GM12878 (cell line): ENCODE data around the gene NUAK2. TPM values are rescaled to one million over a fixed set of nuclear protein-coding genes. Genes with fewer than 3 reads are reported as not detected.

Source experiments
- ATAC-seq: fragments of 200-7000 bp; cut with Tn5 transposase; 3 replicates; pipeline ENCODE4 v1.9.1; 2020; ENCODE audit warnings: mild to moderate bottlenecking, moderate library complexity
- BruUV-seq: library from RNA; stranded (reverse); fragments of 400-500 nt; replicated peaks from 2 replicates; lab custom pipeline; 2021; lab: Mats Ljungman, UMichigan
- CTCF ChIA-PET: fragments of 300-600 bp; sonication (Branson Sonifier 250); formaldehyde crosslinking; extraction: SDS; loops from one replicate; lab custom pipeline; 2021; ENCODE audit warnings: inconsistent platforms; lab: Yijun Ruan, JAX
- POLR2A ChIA-PET: fragments of 350-600 bp; formaldehyde crosslinking; extraction: SDS; loops from one replicate; lab custom pipeline; 2021; ENCODE audit warnings: inconsistent platforms; lab: Charles Lee
- RAD21 ChIA-PET: fragments of 300-600 bp; sonication (Branson Sonifier 250); formaldehyde crosslinking; loops from one replicate; lab custom pipeline; 2023; ENCODE audit warnings: antibody characterized with exemption; ENCODE audit not compliant: unreplicated experiment; lab: Charles Lee
- SMC1A ChIA-PET: fragments of 300-600 bp; sonication (Branson Sonifier 250); formaldehyde crosslinking; loops from one replicate; lab custom pipeline; 2023; ENCODE audit not compliant: unreplicated experiment, uncharacterized antibody; lab: Charles Lee
- DNase-seq: peaks from one replicate; pipeline ENCODE4 v3.0.0-alpha.2; 2011; ENCODE audit warnings: low read depth, low spot score
- FAIRE-seq: peaks from 3 replicates; lab custom pipeline; 2011; peaks lifted over from hg19 to GRCh38; lab: Jason Lieb, UNC
- H2AFZ ChIP-seq: 2 replicates; pipeline ENCODE4 v1.6.0; 2011; ENCODE audit warnings: low read depth, low read length, control low read depth; ENCODE audit not compliant: control insufficient read depth
- H3K27ac ChIP-seq: 2 replicates; pipeline ENCODE4 v1.5.1; 2011; ENCODE audit warnings: control low read depth; ENCODE audit not compliant: control insufficient read depth, insufficient read depth
- H3K27me3 ChIP-seq, 2 experiments: replicated peaks in 1 of 2; 2 replicates each; pipeline versions ENCODE4 v1.6.0 to v1.6.1; 2011; ENCODE audit warnings: low read length in 1 of 2; ENCODE audit not compliant: control insufficient read depth in 2 of 2, insufficient read depth in 2 of 2
- H3K36me3 ChIP-seq, 2 experiments: 2 replicates each; pipeline ENCODE4 v1.5.1; 2011; ENCODE audit warnings: low read length in 1 of 2; ENCODE audit not compliant: control insufficient read depth in 2 of 2, insufficient read depth in 2 of 2
- H3K4me1 ChIP-seq: 2 replicates; pipeline ENCODE4 v1.6.1; 2011; ENCODE audit warnings: mild to moderate bottlenecking, low read length, moderate library complexity, mixed read lengths; ENCODE audit not compliant: control insufficient read depth, insufficient read depth
- H3K4me2 ChIP-seq: 2 replicates; pipeline ENCODE4 v1.6.0; 2011; ENCODE audit warnings: control low read depth; ENCODE audit not compliant: control insufficient read depth, insufficient read depth
- H3K4me3 ChIP-seq: fragments of 200-600 bp; sonication (generic); 2 replicates; pipeline ENCODE4 v1.5.1; 2016
- H3K79me2 ChIP-seq: 2 replicates; pipeline ENCODE4 v1.6.0; 2011; ENCODE audit warnings: low read length; ENCODE audit not compliant: control insufficient read depth, insufficient read depth
- H3K9ac ChIP-seq: 2 replicates; pipeline ENCODE4 v1.8.0; 2011; ENCODE audit warnings: low read length, control low read depth, mixed read lengths; ENCODE audit not compliant: control insufficient read depth, insufficient read depth
- H3K9me3 ChIP-seq: replicated peaks from 3 replicates; pipeline ENCODE4 v1.5.1; 2011; ENCODE audit warnings: mild to moderate bottlenecking, low read length; ENCODE audit not compliant: control insufficient read depth, insufficient read depth
- H4K20me1 ChIP-seq: 2 replicates; pipeline ENCODE4 v1.6.0; 2011; ENCODE audit not compliant: control insufficient read depth, insufficient read depth
- BHLHE40 ChIP-seq, 2 experiments: fragments of 450-650 bp in 1 of 2; IDR thresholded peaks; 2 replicates each; pipeline ENCODE4 v1.6.1; 2011 to 2017; ENCODE audit warnings: low read depth in 2 of 2, borderline replicate concordance in 1 of 2, improper control_type of control experiment in 1 of 2, low read length in 1 of 2, mild to moderate bottlenecking in 1 of 2
- CBFB ChIP-seq: IDR thresholded peaks from 2 replicates; pipeline ENCODE4 v1.6.1; 2016; ENCODE audit warnings: antibody characterized with exemption, low read depth
- FOXK2 ChIP-seq: fragments of 450-650 bp; IDR thresholded peaks from 2 replicates; pipeline ENCODE4 v1.6.1; 2017; ENCODE audit warnings: mild to moderate bottlenecking, moderate library complexity
- MEF2A ChIP-seq: IDR thresholded peaks from 2 replicates; pipeline ENCODE4 v1.6.1; 2011; ENCODE audit warnings: low read depth, mild to moderate bottlenecking, low read length, moderate library complexity; ENCODE audit not compliant: insufficient read depth
- NBN ChIP-seq: fragments of 450-650 bp; IDR thresholded peaks from 2 replicates; pipeline ENCODE4 v1.6.1; 2016
- NR2C2 ChIP-seq: IDR thresholded peaks from 2 replicates; pipeline ENCODE4 v1.6.1; 2011; ENCODE audit warnings: borderline replicate concordance, low read depth; ENCODE audit not compliant: control insufficient read depth, insufficient read length
- NRF1 ChIP-seq: conservative IDR thresholded peaks from 2 replicates; pipeline ENCODE4 v1.6.1; 2011; ENCODE audit warnings: mild to moderate bottlenecking, low read depth, low read length, improper control_type of control experiment
- RB1 ChIP-seq: fragments of 450-650 bp; formaldehyde crosslinking; IDR thresholded peaks from 2 replicates; pipeline ENCODE4 v1.6.1; 2017; ENCODE audit warnings: mild to moderate bottlenecking, borderline replicate concordance
- RCOR1 ChIP-seq: conservative IDR thresholded peaks from 2 replicates; pipeline ENCODE4 v1.6.1; 2012; ENCODE audit warnings: low read depth, low read length, improper control_type of control experiment
- RUNX3 ChIP-seq: IDR thresholded peaks from 2 replicates; pipeline ENCODE4 v1.6.1; 2012; ENCODE audit warnings: low read length, inconsistent platforms
- ZNF207 ChIP-seq: fragments of 450-650 bp; IDR thresholded peaks from 2 replicates; pipeline ENCODE4 v1.6.1; 2014; ENCODE audit warnings: antibody characterized with exemption, mild to moderate bottlenecking, borderline replicate concordance
- ZNF24 ChIP-seq: fragments of 450-650 bp; IDR thresholded peaks from 2 replicates; pipeline ENCODE4 v1.6.1; 2017; ENCODE audit warnings: antibody characterized with exemption, mild to moderate bottlenecking
- WGBS: methylation state at CpG from one replicate; pipeline ENCODE4 v1.1.6; 2016; ENCODE audit warnings: low lambda C conversion rate; ENCODE audit not compliant: insufficient replicate concordance, insufficient coverage; ENCODE audit errors: missing lambda C conversion rate; 5-methylcytosine and 5-hydroxymethylcytosine counted together
- in situ Hi-C: fragments of 300-500 bp; cut with MboI; formaldehyde crosslinking; loops from 9 replicates; pipeline ENCODE4 v1.14.3; 2018; ENCODE audit warnings: mixed read lengths
- intact Hi-C: fragments of 100-400 bp; cut with micrococcal nuclease; formaldehyde crosslinking; loops from one replicate; pipeline ENCODE4 v1.14.2; 2022; ENCODE audit not compliant: unreplicated experiment
- polyA plus RNA-seq, 11 experiments: library from polyadenylated mRNA; depleted of rRNA in 4 of 11; unstranded in 6 of 11; stranded (reverse) in 5 of 11; fragments of >200 nt; fragmentation: Nextera tagmentation in 4 of 11; fragmentation: Illumina TruSeq in 1 of 11; extraction: Ambion mirVana in 4 of 11; extraction: Trizol in 1 of 11; gene quantifications; 1 replicate in 1 of 11; 2 replicates in 10 of 11; pipeline versions ENCODE4 v1.2.1 to v1.2.3, GENCODE V29; 2011 to 2016; ENCODE audit warnings: inconsistent platforms in 2 of 11, missing spikeins in 2 of 11, low read depth in 1 of 11
- total RNA-seq, 4 experiments: library from RNA; depleted of rRNA in 3 of 4; stranded (reverse); fragments of >200 nt in 3 of 4; fragmentation: Illumina TruSeq in 1 of 4; extraction: Trizol in 1 of 4; gene quantifications; 2 replicates each; pipeline versions ENCODE4 v1.2.1 to v1.2.3, GENCODE V29; 2013 to 2021
- TF ChIP-seq, protein P1 (sequence below): fragments of 450-650 bp; IDR thresholded peaks from 2 replicates; pipeline ENCODE4 v1.6.1; 2017; ENCODE audit warnings: mild to moderate bottlenecking, low read depth, inconsistent platforms; ENCODE audit not compliant: poor library complexity, severe bottlenecking
- TF ChIP-seq, protein P2 (sequence below): fragments of 450-650 bp; IDR thresholded peaks from 2 replicates; pipeline ENCODE4 v1.6.1; 2018; ENCODE audit warnings: mild to moderate bottlenecking, low read depth, moderate library complexity; ENCODE audit not compliant: partially characterized antibody
- TF ChIP-seq, protein P3 (sequence below): fragments of 450-650 bp; formaldehyde crosslinking; IDR thresholded peaks from 2 replicates; pipeline ENCODE4 v1.4.0; 2022; ENCODE audit warnings: mild to moderate bottlenecking, moderate library complexity

NUAK2 gene
- total and polyA plus RNA-seq, 10 of the 15 experiments (the other 5 are each of a cell fraction or from before 2014, with no cell fraction given) = 0.27 to 3.0 (median 1.2) TPM

DNA sequence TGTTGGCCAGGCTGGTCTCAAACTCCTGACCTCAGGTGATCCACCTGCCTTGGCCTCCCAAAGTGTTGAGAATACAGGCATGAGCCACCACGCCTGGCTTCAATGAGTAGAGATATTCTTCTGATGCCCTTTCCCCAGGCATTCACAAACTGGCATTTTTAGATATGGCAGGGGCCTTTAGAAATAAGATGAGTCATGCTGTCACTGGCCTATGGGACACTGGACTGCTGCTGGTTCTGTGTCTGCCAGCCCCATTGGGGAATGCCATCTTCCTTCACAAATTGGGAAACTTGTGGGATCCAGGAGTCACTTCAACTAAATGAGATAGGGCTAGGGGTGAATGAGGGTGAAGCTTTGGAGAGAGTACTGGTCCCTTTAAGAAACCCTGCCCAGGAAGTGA lies 19.1 kb upstream of the NUAK2 start (continued):
- TF ChIP-seq, protein P1, sequence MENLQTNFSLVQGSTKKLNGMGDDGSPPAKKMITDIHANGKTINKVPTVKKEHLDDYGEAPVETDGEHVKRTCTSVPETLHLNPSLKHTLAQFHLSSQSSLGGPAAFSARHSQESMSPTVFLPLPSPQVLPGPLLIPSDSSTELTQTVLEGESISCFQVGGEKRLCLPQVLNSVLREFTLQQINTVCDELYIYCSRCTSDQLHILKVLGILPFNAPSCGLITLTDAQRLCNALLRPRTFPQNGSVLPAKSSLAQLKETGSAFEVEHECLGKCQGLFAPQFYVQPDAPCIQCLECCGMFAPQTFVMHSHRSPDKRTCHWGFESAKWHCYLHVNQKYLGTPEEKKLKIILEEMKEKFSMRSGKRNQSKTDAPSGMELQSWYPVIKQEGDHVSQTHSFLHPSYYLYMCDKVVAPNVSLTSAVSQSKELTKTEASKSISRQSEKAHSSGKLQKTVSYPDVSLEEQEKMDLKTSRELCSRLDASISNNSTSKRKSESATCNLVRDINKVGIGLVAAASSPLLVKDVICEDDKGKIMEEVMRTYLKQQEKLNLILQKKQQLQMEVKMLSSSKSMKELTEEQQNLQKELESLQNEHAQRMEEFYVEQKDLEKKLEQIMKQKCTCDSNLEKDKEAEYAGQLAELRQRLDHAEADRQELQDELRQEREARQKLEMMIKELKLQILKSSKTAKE = no peak
- no peak for TF ChIP-seq FOXK2
- TF ChIP-seq ZNF207 = no peak

DNA sequence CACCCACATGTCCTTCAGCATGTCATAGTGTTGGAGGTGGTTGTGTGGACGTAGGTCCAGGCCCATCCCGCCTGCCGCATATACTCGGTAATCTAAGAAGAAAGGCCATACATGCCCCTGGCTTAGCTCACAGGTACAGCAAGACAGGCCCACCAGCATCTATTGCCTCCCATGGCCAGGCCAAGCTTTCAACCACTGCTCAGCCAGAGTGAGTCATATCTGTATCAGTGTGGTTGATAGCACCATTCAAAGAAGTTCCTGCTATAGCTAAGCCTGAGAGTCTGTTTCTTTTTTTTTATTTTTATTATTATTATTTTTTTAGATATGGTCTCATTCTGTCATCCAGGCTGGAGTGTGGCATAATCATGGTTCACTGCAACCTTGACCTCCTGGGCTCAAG lies 18.2 kb upstream of the NUAK2 start:
- ATAC-seq = peak; percentile 94
- H3K4me1 ChIP-seq = peaks cover 6% of the 10 kb centered on the region; the same call in 1 of the 2 replicates
- DNase-seq = no peak
- no peak overlapping the region for H2AFZ ChIP-seq
- ChIA-PET RAD21 (interaction anchor here (0.7 to 1.4 kb wide), 11 partner anchors 15 to 184 kb away, joined by 3 to 8 read pairs (median 4); partner anchors contain the start of gene NUAK2), POLR2A (interaction anchor here (0.5 to 0.8 kb wide), 2 partner anchors 73 to 75 kb away, joined by 5 to 7 read pairs; no protein-coding TSS in a partner anchor), CTCF (interaction anchor here (0.7 to 59.5 kb wide), 14 partner anchors 10 to 252 kb away, joined by 3 to 2333 read pairs (median 4); partner anchors contain the start of genes KLHDC8A and LEMD1), SMC1A (interaction anchor here (0.7 to 2.5 kb wide), 6 partner anchors 11 to 318 kb away, joined by 3 to 14 read pairs (median 4); no protein-coding TSS in a partner anchor)
- in situ Hi-C loops = no loop called here
- H3K4me2 ChIP-seq = no peak overlapping the region
- peaks cover 15 to 29% of the 10 kb centered on the region in 2 experiments for H3K27me3 ChIP-seq
- H3K9ac ChIP-seq = no peak overlapping the region
- 0% methylated on average over 4 of the region's 4 CpGs for WGBS
- H3K79me2 ChIP-seq = no peaks in the 10 kb centered on the region
- H4K20me1 ChIP-seq = no peaks in the 10 kb centered on the region; the same call in 1 of the 2 replicates
- H3K36me3 ChIP-seq = no peaks in the 10 kb centered on the region
- no peak overlapping the region for H3K27ac ChIP-seq
- H3K4me3 ChIP-seq = no peak overlapping the region
- FAIRE-seq = peak; percentile 91
- no peaks in the 10 kb centered on the region; the same call in 2 of the 3 replicates for H3K9me3 ChIP-seq
- intact Hi-C loops = loop anchor here (5.0 to 10.0 kb wide), 4 partner anchors 98 to 365 kb away; partner anchors contain the start of gene CDK18
- BruUV-seq = no TSS peak
- TF ChIP-seq, protein P2, sequence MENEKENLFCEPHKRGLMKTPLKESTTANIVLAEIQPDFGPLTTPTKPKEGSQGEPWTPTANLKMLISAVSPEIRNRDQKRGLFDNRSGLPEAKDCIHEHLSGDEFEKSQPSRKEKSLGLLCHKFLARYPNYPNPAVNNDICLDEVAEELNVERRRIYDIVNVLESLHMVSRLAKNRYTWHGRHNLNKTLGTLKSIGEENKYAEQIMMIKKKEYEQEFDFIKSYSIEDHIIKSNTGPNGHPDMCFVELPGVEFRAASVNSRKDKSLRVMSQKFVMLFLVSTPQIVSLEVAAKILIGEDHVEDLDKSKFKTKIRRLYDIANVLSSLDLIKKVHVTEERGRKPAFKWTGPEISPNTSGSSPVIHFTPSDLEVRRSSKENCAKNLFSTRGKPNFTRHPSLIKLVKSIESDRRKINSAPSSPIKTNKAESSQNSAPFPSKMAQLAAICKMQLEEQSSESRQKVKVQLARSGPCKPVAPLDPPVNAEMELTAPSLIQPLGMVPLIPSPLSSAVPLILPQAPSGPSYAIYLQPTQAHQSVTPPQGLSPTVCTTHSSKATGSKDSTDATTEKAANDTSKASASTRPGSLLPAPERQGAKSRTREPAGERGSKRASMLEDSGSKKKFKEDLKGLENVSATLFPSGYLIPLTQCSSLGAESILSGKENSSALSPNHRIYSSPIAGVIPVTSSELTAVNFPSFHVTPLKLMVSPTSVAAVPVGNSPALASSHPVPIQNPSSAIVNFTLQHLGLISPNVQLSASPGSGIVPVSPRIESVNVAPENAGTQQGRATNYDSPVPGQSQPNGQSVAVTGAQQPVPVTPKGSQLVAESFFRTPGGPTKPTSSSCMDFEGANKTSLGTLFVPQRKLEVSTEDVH = no peak
- TF ChIP-seq, protein P3, sequence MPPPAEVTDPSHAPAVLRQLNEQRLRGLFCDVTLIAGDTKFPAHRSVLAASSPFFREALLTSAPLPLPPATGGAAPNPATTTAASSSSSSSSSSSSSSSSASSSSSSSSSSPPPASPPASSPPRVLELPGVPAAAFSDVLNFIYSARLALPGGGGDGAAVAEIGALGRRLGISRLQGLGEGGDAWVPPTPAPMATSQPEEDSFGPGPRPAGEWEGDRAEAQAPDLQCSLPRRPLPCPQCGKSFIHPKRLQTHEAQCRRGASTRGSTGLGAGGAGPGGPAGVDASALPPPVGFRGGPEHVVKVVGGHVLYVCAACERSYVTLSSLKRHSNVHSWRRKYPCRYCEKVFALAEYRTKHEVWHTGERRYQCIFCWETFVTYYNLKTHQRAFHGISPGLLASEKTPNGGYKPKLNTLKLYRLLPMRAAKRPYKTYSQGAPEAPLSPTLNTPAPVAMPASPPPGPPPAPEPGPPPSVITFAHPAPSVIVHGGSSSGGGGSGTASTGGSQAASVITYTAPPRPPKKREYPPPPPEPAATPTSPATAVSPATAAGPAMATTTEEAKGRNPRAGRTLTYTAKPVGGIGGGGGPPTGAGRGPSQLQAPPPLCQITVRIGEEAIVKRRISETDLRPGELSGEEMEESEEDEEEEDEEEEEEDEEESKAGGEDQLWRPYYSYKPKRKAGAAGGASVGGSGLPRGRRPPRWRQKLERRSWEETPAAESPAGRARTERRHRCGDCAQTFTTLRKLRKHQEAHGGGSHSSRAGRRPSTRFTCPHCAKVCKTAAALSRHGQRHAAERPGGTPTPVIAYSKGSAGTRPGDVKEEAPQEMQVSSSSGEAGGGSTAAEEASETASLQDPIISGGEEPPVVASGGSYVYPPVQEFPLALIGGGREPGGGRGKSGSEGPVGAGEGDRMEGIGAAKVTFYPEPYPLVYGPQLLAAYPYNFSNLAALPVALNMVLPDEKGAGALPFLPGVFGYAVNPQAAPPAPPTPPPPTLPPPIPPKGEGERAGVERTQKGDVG (CRISPR knock-in tag) = no peak
- no peak for TF ChIP-seq NRF1
- no peak for TF ChIP-seq NR2C2
- no peak for TF ChIP-seq RB1
- TF ChIP-seq ZNF24 = no peak
- no peak for TF ChIP-seq NBN
- TF ChIP-seq RCOR1 = no peak
- peak; percentile 95 for TF ChIP-seq RUNX3
- TF ChIP-seq BHLHE40 (IDR thresholded peaks at IDR 0.05; ENCODE audit: borderline replicate concordance in 1 of 2, low read depth in 2 of 2, low read length in 1 of 2) = no peak
- TF ChIP-seq CBFB = 0 out of 2 replicates have a peak, but pooled peaks have one; percentile 40
- TF ChIP-seq MEF2A = no peak
